AG04449 (cell line): ENCODE results near the gene LRP1B.

Source experiments
- CTCF ChIA-PET: fragments of 350-600 bp; formaldehyde crosslinking; extraction: SDS; loops from one replicate; lab custom pipeline; 2021; ENCODE audit warnings: antibody characterized with exemption; lab: Yijun Ruan, JAX
- POLR2A ChIA-PET: fragments of 400-600, 350-600 bp; formaldehyde crosslinking; extraction: SDS; loops from one replicate; lab custom pipeline; 2020; ENCODE audit warnings: antibody characterized with exemption, inconsistent platforms; lab: Yijun Ruan, JAX
- DNase-seq: peaks from one replicate; pipeline ENCODE4 v3.0.0-alpha.2; 2010; ENCODE audit warnings: low read depth, low spot score
- H3K4me3 ChIP-seq: 2 replicates; pipeline ENCODE4 v1.5.1; 2011; ENCODE audit warnings: low read depth, mild to moderate bottlenecking, control low read depth, low read length
- CTCF ChIP-seq: IDR thresholded peaks from one replicate; pipeline ENCODE4 v1.5.1; 2011; ENCODE audit warnings: mild to moderate bottlenecking, moderate library complexity, low read length, control low read depth, inconsistent platforms; ENCODE audit not compliant: insufficient read depth; ENCODE audit errors: missing control alignments

LRP1B gene

GRCh38 chr2:141900826-141901225, 230.0 kb downstream of the LRP1B start:
- POLR2A ChIA-PET: no interaction called here
- TF ChIP-seq CTCF: no peak
- H3K4me3 ChIP-seq: no peak overlapping the region
- DNase-seq: no peak
- CTCF ChIA-PET: no interaction called here

GRCh38 chr2:141899740-141900139, 231.1 kb downstream of the LRP1B start:
- H3K4me3 ChIP-seq: no peak overlapping the region
- no peak for DNase-seq
- TF ChIP-seq CTCF: no peak
- CTCF ChIA-PET: no interaction called here
- POLR2A ChIA-PET: no interaction called here

- CTCF ChIA-PET: no interaction called here
Observed at GRCh38 chr2:141889788-141890187, 241.0 kb downstream of the LRP1B start.

GRCh38 chr2:141888987-141889555, 241.7 kb downstream of the LRP1B start:
- DNase-seq: no peak
- TF ChIP-seq CTCF: no peak
- no peak overlapping the region for H3K4me3 ChIP-seq
- ChIA-PET CTCF (no interaction called here), POLR2A (no interaction called here)

More at GRCh38 chr2:141889788-141890187, 241.0 kb downstream of the LRP1B start:
- POLR2A ChIA-PET: no interaction called here
- no peak overlapping the region for H3K4me3 ChIP-seq
- no peak for TF ChIP-seq CTCF
- DNase-seq: no peak

GRCh38 chr2:141887363-141887762, 243.5 kb downstream of the LRP1B start:
- no peak overlapping the region for H3K4me3 ChIP-seq
- ChIA-PET POLR2A (no interaction called here), CTCF (no interaction called here)
- DNase-seq: no peak
- no peak for TF ChIP-seq CTCF

GRCh38 chr2:141878016-141878415, 252.8 kb downstream of the LRP1B start:
- no peak overlapping the region for H3K4me3 ChIP-seq
- ChIA-PET CTCF (no interaction called here), POLR2A (no interaction called here)
- no peak for TF ChIP-seq CTCF
- no peak for DNase-seq
